Endometrium (tissue), 2 donors: ENCODE results near the gene SLC25A26.
A peak's percentile ranks its signal among the peaks of the same experiment; 100 is the strongest.

Experiments used
- FAIRE-seq: peaks from 2 replicates; lab custom pipeline; 2012; peaks lifted over from hg19 to GRCh38; lab: Jason Lieb, UNC
- donor health status: control.
- donor health status: control.

SLC25A26 gene

GRCh38 chr3:66227051-66227450 lies 6.2 kb downstream of the SLC25A26 start:
- FAIRE-seq, result no peak

DNA sequence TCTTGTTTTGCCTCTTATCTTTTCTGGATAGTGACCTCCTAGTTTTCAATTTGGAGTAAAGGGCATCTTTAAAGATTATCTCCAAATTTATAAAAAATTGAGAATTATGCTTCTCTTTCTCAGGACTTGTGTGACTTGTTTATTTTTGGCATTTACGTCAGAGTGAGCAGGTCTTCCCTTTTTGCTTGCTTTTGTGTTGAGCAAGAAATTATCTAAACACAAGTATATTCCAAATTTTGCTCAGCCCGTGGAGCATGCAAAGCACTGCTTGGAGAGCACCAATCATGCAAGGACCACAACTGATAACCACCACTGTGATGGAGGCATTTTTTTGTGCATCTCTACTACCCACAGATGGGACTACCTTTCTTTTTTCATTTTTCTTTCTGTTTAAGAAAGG lies 7.1 kb downstream of the SLC25A26 start:
- no peak for FAIRE-seq

- FAIRE-seq, result no peak
Measured at GRCh38 chr3:66228707-66229106, 7.9 kb downstream of the SLC25A26 start.

GRCh38 chr3:66229931-66230330 lies 9.1 kb downstream of the SLC25A26 start:
- no peak for FAIRE-seq

DNA sequence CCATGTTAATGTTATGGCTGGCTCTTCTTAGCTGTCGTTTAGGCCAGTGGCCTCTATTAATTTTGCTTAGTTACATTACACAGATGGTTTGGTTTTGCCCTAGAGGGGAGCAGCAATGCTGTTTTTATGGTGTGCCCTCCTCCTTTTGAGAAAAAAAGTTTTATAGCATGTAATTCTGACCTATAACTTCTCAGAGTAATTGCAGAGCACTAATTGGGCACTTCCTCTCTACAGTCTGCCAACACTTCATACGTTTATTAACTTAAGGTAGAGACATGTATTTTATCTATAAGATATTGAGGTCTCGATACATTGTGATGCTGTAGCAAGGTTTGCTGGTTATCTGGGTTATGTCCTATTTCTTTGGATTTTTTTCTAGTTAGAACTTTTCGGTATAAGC lies 12.2 kb downstream of the SLC25A26 start:
- FAIRE-seq, result no peak

GRCh38 chr3:66236281-66236680 lies 15.5 kb downstream of the SLC25A26 start:
- FAIRE-seq, result no peak

DNA sequence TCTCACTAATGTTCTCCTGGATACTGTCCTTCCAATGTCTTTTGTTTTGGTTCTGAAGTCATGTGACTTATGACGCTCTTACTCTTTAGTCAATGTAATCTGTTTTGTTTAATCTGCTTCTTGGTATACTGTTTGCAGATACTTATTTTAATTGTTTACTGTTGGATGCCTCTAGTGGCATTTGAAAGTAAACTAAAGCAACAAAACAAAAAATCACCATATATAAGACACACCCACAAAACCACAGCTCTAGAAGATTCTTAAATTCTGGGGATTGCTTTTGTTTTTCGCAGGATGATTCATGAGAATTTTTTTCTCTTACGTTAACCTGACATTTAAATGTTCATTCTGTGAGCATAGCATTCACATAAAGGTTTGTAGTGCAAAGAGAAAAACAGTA lies 16.8 kb downstream of the SLC25A26 start:
- no peak for FAIRE-seq

DNA sequence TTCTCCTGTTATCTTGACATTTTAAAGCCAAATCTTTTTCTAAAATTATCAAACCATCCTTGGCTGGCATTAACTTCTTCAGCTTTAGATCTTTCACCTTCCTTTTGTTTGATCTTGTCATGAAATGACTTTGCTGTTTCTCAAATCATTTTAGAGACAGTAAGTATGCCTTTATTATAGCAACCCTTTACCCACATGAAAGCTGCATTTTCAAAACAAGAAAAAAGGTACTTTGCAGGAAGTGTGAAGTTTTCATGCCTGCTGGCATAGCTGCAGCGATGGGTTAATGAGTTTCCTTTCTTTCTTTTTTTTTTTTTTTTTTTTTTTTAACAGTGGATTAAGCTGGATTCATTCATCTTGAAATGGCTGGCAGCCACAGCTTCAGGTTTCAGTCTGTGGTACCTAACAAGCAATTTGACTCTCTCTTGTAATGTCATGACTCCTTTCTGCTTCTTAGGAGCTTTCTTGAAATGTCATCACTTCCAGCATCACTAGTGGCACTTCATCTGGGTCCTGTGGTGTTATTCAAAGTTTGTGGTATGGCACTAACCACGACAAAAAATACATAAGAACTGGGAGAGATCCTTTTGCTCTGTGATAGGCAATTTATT lies 18.8 kb downstream of the SLC25A26 start:
- FAIRE-seq, result no peak

GRCh38 chr3:66241466-66241865 lies 20.7 kb downstream of the SLC25A26 start:
- FAIRE-seq, result no peak

DNA sequence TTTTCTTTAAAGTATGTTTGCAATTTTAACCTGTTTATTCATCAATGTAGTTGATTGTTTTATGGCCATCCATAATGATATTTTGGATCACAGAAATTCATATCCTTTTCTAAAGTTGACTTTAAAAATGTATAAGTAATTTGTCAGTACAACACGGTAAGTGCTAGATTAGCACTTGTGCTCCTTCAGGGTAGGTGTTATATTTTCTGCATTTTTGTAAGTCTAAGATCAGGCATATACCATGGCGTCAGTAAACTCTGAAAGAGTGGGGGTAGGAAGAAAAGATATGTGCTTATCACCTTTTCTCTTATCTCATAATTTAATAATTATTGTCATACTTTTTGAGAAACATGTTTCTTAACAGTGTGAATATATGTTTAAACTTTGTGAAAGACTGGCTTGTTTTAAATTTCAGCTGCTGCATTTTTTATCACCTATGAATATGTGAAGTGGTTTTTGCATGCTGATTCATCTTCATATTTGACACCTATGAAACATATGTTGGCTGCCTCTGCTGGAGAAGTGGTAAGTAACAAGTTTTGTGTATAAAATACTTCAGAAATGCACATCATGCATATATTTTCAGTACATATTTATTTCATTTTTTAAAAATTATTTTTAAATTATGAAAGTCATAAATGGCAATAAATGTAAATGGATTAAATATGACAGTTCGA lies 22.1 kb downstream of the SLC25A26 start:
- FAIRE-seq, result no peak

DNA sequence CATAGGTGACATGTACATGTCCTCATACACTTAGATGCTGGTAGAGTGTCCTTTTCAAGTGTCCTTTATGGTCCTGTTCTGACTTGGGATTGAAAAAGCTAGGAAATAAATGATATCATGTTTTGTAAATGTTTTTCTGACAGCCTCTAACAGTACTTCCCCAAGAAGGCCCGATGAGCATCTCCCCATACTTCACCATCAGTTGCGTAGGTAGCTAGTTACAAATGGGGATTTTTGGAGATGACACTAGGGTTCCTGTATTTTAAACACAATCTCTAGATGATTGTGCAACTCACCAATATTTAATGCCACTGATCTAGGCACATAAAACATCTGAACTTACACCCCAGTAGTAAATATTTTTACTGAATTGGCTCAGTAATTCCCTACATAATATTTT lies 27.8 kb downstream of the SLC25A26 start:
- FAIRE-seq, result no peak

DNA sequence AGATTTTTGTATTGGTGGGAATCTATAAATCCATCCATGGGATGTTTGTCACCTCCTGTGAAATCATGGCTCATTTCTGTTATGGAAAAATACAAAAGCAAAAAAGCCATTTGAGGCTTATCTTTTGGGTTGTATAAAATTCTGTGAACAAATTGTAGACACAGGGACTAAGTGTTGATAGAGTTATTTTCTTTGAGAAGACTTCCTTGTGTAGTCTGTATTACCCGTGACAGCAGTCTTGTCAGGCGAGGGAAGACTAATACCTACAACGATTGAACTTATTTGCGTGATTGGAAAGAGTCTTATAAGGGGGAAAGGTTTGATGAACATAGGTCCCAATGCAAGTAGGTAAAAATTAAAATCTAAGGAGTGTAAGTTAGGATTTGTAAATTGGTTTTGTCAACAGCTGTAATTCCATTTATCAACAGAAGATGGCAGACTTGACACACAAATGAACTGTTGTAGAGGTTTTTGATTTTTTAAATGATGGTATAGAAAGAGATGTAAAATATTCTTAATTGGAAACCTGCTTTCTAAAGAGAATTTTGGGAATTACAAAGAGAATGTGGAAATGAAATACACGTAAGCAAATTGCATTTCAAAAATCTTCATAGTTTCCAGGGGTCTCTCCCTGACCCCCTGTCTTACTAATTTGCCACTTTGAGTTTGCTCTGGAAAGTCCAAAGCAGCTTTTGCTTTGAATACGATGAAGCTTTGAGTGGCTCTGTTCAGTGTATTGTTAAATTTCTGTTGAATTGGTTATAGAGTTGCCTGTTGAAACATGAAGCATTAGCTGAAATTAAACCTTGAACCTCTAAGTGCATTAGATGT lies 33.2 kb downstream of the SLC25A26 start:
- peak; percentile 84 for FAIRE-seq

- FAIRE-seq, result no peak
Measured at GRCh38 chr3:66255865-66256264, 35.1 kb downstream of the SLC25A26 start.

GRCh38 chr3:66256806-66257205 lies 36.0 kb downstream of the SLC25A26 start:
- no peak for FAIRE-seq

DNA sequence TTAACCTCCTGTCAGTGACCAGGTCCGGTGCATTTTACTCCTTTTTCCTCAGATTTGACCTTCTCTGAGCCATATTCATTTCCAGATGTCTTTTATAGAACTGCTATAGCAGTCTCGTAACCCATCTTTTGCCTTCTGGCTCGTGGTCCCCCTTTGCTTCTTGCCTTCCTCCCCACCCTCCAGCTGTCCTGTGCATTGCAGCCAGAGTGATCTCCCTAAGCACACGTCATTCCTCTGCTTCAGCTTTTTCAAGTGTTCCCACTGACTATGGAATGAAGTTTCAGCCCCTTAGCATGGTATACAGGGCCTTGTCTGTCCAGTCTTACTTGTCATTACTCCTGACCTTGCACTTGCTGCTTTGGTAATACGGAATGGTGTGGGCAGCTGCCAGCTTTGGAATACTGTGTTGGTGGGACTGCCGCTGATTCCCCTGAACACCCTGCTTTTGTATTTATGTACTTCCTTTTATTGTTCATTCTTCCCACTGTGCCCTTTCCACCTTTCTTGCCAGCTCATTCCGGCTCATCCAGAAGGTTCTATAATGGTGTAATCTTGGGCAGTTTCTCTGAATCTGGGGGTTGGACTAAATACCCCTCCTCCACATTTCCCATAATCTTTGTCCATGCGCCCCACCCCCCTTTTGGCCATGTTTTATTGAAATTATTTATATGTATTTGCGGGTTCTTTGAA lies 38.9 kb downstream of the SLC25A26 start:
- no peak for FAIRE-seq

- no peak for FAIRE-seq
Measured at GRCh38 chr3:66260431-66260830, 39.6 kb downstream of the SLC25A26 start.

DNA sequence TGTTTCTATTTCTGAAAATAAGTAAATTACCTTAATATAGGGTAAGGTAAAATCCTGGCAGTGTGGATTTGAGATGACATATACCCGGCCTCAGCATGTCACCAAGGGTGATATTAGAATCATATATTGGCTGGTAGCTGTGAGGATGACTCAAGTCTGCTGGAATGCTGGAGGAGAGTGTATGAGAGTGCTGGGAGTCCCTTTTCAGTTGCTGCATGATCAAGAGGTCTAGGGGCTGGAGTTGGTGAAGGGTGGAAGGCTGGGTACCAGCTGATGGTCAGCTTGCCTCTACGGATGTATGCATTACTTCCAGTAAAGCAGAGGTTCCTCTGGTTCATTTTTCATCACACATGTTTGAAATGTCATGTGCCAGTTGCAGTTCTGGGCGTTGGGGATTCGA lies 40.6 kb downstream of the SLC25A26 start:
- no peak for FAIRE-seq

DNA sequence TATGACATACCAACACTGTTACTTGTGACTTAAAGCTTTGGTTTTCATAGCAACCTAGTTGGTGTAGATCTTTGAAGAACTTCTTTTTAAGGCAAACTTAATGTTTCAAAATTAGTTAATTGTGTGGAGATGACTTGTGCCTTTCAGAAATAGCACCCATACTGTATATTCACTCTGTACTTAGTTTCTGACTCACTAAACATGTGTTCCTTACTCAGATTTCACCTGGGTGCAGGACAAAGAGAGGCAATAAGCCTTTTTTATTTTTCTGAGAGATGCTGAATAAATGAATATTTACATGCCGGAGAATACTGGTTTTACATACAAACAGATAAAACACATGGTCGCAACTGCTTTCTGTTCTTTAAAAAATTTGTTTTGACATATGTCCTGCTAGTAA lies 44.8 kb downstream of the SLC25A26 start:
- FAIRE-seq, result no peak

GRCh38 chr3:66266551-66266950 lies 45.8 kb downstream of the SLC25A26 start:
- FAIRE-seq, result no peak

DNA sequence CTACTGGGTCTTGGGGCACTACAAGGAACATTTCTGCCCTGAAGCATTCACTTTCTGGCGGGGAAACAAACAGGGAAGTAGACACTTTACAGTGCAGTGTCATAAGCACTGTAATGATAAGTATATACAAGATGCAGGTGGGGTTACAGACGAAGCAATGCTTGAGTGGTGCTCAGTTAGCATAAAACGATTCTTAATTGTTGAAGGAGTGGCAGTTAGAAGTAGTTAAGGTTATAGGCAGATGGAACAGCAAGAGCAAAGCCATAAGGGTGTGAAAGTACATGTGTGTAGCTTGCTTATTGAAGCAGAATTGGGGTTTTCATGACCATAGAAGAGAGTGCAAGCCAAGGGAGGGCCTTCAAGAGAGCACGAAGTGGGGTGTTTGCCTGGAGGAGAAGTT lies 46.2 kb downstream of the SLC25A26 start:
- FAIRE-seq, result no peak

DNA sequence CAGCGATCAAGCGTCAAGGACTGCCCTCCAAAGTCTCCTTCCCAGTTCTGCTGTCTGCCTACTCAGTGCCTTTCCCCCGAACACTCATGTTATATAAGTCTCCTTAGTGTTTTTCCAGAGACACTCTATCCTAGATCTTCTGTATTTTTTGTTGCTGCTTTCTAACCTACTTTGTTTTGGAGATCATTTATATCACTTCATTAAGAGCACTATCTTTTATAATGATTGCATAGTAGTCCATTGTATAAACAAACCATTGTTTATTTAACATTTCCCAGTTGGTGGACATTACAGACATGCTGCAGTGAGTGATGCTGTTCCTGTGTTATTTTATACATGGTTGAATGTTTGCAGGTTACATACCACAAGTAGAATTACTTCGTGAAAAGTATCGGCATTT lies 47.1 kb downstream of the SLC25A26 start:
- no peak for FAIRE-seq

- FAIRE-seq, result no peak
Measured at GRCh38 chr3:66268864-66269263, 48.1 kb downstream of the SLC25A26 start.

- no peak for FAIRE-seq
Measured at GRCh38 chr3:66269411-66269810, 48.6 kb downstream of the SLC25A26 start.
